OCI-LY7 (cell line): ENCODE data around the gene PDE8B.

Experiments
- CTCF ChIP-seq: fragments of 200-600 bp; sonication (generic); conservative IDR thresholded peaks from 2 replicates; pipeline ENCODE4 v1.5.1; 2014; ENCODE audit warnings: mild to moderate bottlenecking, antibody characterized with exemption, low read length, moderate library complexity, mixed read lengths
- EZH2phosphoT487 ChIP-seq: fragments of 200-600 bp; sonication (generic); IDR thresholded peaks from 2 replicates; pipeline ENCODE4 v1.6.1; 2018; ENCODE audit warnings: low read depth, borderline replicate concordance, mild to moderate bottlenecking, mixed run types, antibody characterized with exemption, low read length, moderate library complexity, mixed read lengths

GRCh38 chr5:77174526-77174925 is 36.0 kb upstream of the PDE8B start:
- TF ChIP-seq CTCF (no peak), EZH2phosphoT487 (no peak)
